GM18499 (cell line): ENCODE data around the gene NDST1.

ENCODE experiments used
- ATAC-seq: cut with Tn5 transposase; IDR thresholded peaks from one replicate; pipeline ENCODE4 v1.9.1; 2021; ENCODE audit warnings: moderate number of reproducible peaks; ENCODE audit not compliant: insufficient read depth, unreplicated experiment

The NDST1 gene

GRCh38 chr5:150521522-150521817, 13.5 kb downstream of the NDST1 start:
- no peak for ATAC-seq

- no peak for ATAC-seq
Measured at GRCh38 chr5:150521939-150522503, 14.1 kb downstream of the NDST1 start.

DNA sequence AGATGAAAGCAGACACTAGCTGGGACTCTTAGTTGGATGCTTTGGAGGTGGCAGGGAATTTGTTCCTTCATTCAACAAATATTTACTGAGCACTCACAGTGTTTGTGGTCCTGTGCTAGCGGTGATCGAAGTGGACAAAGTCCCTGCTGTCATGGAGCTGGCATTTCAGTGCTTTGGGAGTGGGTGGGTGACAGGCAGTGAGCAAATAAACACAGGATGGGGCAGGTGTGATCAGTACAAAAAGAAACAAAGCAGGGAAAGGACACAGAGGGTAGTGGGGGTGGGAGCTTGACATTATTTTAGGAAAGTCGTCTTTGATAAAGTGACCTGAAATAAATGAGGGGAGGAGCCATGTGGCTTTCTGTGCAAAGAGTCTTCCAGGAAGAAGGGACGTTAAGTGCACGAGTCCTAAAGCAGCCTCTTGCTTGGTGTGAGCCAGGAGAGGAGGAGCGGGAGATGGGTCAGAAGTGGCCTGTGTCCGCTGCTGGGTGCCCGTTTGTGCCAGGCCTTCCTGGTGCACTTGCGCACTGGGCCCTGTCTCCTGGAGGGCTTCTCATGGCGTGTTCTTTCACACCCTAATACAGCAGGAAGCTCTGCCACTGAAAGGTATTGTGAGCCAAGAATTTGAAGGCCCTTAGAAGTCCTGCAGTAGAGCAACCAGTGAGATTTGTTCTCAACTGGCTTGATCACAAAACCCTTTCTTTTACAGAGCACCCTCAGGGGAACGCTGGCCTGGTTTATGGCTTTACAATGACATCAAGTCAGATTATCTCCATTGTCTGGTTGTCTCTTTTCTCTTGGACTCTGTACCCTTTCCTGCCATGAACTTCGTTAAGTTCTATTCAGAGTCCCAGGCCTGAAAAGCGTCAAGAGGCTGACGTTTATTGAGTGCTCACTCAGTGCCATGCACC, 14.8 kb downstream of the NDST1 start:
- ATAC-seq = no peak

DNA sequence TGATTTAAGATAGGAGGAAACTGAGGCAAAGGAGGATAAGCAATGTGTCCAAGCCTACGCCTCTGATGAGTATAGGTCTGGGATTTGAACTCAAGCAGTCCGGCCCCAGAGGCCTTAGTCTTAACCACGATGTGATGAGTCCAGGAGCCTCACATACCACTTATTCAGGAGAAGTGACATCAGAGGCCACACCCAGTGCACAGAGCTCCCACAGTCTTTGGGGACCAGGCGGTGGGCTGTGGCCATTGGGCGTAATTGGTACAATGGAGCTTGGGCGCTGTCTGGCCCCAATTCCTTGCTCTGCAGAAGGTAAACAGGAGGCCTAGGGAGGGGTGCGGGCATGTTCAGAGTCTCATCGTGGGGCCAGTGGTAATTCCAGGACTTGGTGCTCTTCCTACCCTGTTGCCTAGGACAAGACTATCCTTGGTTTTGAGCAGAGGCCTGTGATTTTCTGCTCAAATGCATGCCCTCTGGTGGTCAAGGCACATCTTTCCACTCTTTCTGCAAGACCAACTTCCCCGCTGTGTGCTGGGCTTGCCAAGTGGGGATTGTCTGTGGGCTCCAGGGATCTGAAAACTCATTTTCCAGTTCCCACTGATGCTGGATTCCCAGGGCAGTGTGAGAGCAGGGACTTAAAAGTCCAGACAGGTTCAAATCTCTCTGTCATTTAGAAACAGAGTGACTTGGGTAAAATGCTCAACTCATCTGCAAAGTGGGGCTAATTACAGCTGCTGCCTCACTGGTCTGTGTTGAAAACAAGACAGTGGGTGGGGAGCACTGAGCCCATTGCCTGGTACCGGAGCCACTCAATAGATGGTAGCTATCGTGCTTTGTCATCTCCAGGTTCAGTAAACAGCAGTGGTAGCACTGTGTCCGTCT, 15.8 kb downstream of the NDST1 start:
- ATAC-seq = no peak

- ATAC-seq = no peak
Measured at GRCh38 chr5:150525163-150525562, 17.2 kb downstream of the NDST1 start.

DNA sequence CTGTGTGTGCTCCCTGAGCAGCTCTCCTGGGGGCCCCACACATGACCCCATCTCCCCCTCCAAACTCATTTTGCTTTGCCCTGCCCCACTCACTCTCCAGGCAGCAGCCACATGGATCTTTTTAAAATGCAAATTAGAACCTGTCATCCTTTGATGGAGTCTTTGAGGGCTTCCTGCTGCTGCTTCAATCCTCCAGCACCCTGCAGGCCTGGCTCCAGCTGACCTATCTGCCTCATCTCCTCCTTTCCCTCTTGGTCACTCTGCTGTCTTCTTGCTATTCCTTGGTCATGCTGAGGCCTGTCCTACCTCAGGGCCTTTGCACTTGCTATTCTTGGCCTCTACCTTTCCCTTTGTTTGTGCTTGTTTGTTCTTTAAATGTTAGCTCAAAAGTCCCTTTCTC, 17.9 kb downstream of the NDST1 start:
- ATAC-seq = no peak

- ATAC-seq = no peak
Measured at GRCh38 chr5:150527038-150527437, 19.1 kb downstream of the NDST1 start.

- ATAC-seq = no peak
Measured at GRCh38 chr5:150527808-150528207, 19.9 kb downstream of the NDST1 start.

DNA sequence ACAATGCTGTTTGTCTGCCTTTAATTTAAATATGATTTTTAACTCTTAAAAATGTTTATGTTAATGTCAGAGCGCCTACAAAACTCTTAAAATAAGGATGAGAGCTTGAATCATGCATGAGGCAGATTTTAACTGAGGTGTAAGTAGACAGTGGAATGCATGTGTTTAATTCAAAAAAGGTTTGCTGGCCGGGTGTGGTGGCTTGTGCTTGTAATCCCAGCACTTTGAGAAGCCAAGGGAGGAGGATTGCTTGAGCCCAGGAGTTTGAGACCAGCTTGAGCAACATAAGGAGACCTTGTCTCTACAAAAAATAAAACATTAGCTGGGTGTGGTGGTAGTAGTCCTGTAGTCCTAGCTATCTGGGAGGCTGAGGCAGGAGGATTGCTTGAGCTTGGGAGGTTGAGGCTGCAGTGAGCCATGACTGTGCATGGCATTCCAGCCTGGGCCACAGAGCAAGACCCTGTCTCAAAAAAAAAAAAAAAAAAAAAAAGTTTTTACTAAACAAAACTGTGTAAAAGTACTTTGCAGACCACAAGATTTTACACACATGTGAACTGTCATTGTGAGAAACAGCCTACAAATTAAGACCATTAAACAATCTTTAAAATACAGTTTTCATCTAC, 21.1 kb downstream of the NDST1 start:
- ATAC-seq = no peak

DNA sequence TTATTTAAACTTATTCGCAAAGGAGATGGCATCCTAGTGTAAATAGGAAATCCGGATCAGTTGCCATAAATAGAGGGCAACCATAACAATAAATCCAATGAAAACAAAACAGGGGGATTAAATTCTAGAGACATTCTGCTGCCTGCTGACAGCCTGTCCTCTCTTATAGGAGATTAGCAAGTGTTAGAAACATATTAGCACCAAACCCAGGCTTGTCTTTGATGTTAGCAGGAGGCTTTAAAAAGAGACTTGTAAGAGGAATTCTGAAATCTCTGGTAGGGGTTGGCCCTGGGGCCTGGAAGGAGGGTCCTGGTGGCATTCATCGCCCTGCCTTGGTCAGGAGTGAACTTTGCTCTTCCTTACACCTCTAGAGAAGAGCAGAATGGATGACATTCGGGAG, 21.6 kb downstream of the NDST1 start:
- no peak for ATAC-seq

DNA sequence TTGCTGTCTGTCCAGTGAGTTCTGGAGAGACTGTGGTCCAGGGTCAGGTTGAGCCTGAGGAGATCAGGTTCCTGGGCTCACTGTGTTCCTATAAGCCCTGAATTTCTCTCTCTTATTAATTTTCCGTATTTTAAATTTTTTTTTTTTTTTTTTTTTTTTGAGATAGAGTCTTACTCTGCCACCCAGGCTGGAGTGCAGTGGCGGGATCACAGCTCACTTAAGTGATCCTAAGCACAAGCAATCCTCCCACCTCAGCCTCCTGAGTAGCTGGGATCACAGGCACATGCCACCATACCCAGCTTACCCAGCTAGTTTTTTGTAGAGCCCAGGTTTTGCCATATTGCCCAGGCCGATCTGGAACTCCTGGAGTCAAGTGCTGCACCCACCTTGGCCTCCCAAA, 22.5 kb downstream of the NDST1 start:
- ATAC-seq = no peak

DNA sequence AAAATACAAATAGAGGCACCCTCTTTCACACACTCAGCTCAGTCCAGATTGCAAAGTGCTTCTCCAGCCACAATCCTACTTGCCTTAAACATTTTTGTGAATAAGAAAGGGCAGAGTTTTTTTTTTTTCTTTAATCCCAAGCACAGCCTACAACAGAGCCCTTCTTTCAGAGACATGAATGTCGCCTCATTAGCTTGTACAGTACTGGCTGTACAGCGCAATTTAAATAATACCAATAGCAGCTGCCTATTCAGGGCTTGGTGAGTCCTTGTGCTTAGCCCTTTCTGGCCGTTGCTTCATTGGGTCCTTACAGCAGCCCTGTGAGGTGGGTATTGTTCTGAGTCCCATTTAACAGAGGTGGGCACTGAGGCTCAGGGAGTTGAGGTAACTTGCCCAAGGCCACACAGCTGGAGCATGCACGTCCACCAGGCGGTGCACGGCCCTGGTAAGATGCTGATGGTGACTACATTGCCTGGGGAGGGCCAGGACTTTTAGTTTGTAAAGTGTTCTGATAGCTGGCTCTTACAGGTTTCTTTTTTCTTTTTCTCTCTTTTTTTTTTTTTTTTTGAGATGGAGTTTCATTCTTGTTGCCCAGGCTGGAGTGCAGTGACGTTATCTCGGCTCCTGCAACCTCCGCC, 23.1 kb downstream of the NDST1 start:
- ATAC-seq = no peak

GRCh38 chr5:150531686-150532085, 23.8 kb downstream of the NDST1 start:
- ATAC-seq = no peak

GRCh38 chr5:150532151-150532550, 24.2 kb downstream of the NDST1 start:
- ATAC-seq = no peak

DNA sequence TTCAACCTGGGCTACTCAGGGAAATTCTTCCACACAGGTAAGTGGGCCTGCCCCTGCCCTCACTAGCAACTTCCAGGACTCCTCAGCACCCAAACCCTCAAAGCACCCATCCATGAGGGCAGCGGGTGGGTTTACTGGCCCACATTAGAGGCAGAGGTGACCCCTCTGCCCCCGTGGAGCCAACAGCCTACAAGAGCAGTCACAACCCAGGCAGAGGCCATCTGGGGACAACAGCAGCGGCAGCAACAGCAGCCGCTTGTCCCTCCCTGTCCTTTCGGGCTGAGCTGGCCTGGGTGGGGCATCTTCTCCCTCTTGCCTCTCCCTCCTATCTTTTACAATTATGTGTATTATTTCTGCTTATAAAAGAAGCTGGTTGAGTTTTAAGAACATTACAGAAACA, 25.1 kb downstream of the NDST1 start:
- ATAC-seq = no peak

- ATAC-seq = no peak
Measured at GRCh38 chr5:150534811-150535210, 26.9 kb downstream of the NDST1 start.

DNA sequence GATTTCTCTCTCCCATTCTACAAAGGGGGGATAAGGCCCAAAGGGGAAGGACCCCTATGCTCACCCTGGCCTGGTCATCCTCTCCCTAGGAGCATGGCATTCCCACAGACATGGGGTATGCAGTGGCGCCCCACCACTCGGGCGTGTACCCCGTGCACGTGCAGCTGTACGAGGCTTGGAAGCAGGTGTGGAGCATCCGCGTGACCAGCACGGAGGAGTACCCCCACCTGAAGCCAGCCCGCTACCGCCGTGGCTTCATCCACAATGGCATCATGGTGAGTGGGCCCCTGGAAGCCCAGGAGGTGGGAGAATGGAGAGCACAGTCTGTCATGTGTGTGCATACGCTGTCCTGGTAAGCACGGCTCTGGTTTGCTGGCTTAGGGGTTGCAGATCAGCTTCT, 27.7 kb downstream of the NDST1 start:
- no peak for ATAC-seq

DNA sequence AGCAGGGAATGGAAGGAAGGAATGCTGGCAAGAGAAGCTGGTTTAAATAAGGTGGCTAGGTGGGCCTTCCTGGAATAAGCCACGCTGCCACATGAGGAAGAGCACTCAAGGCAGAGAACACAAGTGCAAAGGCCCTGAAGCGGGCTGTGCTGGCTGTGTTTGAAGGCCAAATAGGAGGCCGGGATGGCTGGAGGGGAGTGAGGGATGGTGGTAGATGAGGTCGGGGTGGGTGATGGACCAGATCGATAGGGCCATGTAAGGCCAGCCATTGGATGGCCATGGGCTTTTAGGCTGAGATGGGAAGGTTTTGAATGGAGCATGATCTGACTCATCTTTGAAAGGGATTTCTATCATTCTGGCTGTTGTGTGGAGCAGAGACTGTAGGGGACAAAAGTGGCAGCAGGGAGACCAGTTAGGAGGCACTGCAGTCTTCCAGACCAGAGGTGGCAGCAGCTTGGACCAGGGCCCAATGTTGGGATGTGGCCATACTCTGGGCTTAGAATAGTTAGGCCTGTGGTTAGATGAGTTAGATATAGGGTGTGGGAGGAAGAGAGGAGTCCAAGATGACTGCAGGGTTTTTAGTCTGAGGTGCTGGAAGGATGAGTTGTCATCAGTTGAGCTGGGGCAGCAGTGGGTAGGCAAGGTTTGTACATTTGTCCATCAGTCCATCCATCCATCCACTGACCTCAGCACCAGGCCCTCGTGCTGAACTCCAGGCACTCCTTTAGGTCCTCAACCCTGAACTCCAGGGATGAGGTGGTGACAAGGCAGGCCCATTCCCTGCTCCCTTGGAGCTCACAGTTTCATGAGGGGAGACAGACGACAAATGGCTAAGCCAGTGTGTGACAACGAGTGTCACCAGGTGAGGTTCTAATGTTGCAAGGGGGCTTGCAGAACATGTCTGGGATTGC, 30.3 kb downstream of the NDST1 start:
- no peak for ATAC-seq

GRCh38 chr5:150539206-150539605, 31.3 kb downstream of the NDST1 start:
- no peak for ATAC-seq
